ENCODE measurements around the gene PGBD2.

GRCh38 chr1:248918131-248918530 is 12.1 kb downstream of the PGBD2 start:
- TF ChIP-seq RAD21 (IDR thresholded peaks at IDR 0.05; ENCODE audit: low read depth) (no peak), EP300 (IDR thresholded peaks at IDR 0.05; ENCODE audit: borderline replicate concordance) (no peak), YY1 (IDR thresholded peaks at IDR 0.05; ENCODE audit: low read depth) (no peak), CREB1 (IDR thresholded peaks at IDR 0.05; ENCODE audit: low read depth) (no peak)

All from Ishikawa (cell line).